HG03457 (cell line): ENCODE data around the gene ZNF236.
"Not testable (repeated sequence)": the region's sequence is repeated elsewhere in the genome, so short reads cannot be mapped to it uniquely, and the experiment has no call there.

Experiments
- ATAC-seq: cut with Tn5 transposase; IDR thresholded peaks from one replicate; pipeline ENCODE4 v1.9.1; 2021; ENCODE audit warnings: moderate number of reproducible peaks; ENCODE audit not compliant: unreplicated experiment

The ZNF236 gene

DNA sequence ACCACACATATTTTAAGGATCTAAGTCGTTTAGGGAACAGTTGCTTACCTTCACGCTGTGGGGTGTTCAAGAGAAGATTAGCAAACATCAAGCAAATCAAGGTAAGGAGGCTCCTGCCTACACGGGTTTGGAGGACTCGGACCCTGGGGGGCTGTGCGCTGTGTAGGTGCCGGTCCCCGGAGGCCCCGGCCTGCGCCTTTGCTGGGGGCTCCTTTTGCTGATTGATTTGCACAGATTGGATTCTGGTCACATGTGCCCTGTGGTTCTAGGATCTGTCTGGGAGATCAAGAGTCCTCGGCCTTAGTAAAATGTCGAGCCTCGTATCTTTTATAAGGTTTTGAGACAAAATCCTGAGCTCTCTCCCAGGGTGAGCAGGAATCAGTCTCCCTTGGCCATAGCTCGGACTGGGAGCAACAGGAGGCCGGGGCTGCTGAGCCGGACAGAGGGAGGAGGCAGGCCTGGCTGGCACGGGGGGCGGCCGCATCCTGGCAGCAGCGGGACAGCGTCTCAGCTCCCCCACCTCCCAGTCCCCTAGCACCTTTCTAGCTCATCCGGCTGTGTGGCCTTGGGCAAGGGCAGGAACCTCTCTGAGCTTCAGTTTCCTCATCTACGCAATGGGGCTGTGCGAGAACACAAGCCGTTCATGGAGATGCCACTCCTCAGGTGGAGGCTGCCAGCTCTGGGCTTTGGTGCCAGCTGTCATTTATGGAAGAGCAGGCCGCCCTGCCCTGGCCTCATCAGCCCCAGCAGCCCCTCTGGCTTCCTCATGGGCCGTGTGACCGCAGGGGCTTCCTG is 163.0 kb downstream of the ZNF236 start:
- no peak for ATAC-seq

DNA sequence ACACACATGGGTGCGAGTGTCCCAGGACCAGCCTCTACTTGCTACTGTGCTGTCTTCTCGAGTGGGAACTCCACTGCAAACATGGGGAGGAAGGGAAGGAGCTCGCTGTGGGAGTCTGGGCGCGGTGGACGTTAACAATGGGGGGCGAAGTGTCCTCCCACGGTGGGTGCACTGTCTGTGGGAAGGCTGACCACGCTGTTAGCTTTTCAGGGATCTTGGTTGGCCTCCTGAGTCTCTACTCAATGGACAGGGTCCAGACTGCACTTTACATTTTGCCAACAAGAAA is 163.5 kb downstream of the ZNF236 start:
- ATAC-seq: no peak

DNA sequence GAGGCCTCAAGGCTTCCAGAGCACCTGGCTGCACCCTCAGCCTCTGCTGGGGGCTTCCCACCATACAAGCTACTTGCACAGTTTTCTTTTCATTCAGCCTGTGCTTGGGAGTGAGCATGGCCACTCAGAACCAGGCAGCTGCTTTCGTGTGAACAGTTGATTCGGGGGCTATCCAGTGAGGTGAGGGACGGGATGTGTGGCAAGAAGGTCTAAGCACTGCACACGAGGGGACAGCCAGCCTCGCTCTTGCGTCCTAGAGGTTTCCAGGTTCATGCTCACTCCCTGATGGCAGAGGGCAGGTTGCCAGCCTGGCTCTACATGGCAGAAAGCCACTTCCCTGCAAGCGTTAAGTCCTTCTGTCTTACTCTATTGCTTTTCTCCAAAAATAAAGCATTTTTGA is 164.0 kb downstream of the ZNF236 start:
- no peak for ATAC-seq

DNA sequence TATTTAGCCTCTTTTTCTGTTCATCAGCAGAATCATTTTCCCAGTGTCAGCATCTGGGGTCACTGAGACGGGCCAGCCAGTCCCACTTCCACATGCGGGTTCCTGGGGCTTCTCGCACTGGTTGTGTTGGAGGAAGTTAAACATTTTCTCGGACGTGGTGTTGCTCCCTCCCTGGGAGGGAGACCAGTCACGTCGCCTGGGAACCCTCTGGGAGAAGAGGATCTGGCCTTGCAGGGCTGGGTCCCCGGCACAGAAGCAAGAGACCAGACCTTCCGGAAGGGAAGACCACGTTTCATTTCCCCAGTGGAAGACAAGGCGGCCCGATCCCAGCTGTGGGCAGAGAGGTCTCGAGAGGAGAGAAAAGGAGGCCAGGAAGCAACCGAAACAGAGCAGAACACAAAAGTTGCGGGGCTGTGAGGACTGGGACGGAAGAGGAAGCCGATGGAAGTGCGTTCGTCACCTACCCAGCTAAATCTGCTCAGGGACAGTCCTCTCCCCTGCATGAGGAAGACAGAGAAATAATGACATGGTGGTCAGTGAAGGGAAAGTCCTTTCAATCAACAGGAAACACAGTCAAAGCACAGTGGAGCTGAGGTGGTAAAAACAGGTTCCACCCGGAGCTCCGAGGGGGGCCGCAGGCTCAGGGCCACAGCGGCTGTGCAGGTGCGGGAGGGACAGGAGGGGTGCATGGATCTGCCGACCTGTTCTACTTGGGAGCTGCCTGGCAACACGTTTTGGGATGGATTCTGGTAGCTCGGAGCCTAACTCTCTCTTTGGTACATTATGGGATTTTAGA is 165.9 kb downstream of the ZNF236 start:
- ATAC-seq: no peak

DNA sequence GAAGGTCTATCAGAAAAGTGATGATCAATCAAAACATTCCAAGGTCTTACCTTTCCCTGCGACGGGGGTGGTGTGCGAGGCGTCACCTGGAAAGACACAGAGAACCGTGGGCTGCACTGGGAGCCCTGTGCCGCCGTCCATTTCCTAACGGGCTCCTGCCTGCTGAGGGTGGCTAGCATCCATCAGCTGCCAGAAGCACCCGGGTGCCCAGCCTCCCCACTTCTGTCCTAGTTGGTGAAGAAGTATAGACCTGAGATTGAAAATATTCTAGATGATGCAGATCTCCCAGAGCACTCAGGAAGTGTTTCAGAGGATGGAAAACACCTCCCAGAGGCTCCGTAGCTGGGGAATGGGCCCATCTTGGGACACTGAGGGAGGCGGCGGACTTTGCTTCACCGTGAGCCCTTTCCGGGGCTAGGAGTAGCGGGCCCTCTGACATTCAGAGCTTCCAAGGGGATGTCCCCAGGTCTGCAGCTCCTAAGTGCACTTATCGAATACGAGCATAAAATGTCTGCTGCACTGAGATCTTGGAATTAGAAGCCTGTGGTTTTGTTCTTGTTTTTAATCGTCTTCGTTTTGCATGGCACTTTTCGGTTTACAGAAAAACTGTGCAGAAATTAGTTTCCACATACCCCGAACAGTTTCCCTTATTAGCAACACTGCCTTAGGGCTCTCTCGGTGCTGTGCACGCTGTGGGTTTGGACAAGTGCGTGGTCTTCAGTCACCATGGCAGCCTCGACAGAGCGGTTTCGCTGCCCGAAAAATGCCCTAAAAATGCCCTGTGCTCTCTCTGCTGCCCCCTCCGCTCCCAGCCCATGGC is 166.7 kb downstream of the ZNF236 start:
- no peak for ATAC-seq

DNA sequence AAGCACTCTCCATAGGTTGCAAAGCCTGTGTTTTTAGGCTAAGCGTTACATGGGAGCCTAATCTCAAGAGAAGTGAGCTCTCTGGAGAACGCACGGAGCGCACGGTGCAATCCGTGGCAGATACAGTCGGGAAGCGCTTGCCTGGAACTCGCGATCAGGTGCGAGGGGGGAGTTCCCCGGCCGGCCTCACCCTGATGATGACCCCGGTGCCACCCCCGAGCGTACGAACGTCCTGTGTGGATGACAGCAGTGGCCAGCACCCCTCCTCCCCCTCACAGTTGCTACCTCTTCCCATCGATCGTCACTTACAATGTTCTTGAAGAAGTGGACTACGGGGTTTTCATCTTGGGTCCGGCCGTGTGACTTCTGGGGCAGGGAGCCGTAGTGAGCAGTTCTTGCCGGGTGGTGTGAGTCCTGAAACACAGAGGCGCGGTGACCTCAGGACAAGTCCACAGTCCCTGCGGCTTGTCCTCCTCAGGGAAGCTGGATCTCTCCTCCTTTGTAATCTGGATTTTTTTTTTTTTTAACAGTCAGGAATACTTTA is 167.4 kb downstream of the ZNF236 start:
- no peak for ATAC-seq

DNA sequence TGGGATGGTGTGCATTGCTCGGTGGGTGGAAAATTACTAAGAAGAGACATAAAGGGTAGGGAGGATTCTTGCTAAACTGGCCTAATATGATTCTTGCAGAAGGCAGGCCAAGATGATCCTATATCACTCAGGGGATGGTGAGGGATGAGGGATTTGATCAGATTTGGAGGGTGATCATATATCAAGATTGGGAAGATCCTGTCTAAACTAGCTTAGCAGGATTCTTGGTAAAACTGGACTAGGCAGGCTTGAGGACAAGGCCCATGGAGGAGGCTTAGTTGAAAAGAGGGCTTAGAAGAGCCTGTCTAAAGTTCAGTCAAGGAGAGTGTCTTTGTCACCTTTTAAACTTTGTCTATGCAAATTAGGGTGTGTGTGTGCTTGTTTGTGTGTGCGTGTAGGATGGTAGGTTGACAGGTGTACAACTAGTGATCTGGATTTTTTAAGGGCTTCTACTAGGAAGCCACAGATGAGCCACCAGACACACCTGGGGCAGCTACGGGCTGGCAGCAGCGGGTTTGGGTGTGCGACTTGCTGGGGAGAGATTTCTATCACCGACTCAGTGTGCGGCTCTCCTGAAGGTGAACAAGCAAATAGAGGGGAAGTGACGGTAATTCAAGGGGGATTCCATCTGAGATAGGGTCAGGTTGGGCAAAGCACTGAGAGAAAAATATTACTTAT is 168.1 kb downstream of the ZNF236 start:
- not testable (repeated sequence) for ATAC-seq

DNA sequence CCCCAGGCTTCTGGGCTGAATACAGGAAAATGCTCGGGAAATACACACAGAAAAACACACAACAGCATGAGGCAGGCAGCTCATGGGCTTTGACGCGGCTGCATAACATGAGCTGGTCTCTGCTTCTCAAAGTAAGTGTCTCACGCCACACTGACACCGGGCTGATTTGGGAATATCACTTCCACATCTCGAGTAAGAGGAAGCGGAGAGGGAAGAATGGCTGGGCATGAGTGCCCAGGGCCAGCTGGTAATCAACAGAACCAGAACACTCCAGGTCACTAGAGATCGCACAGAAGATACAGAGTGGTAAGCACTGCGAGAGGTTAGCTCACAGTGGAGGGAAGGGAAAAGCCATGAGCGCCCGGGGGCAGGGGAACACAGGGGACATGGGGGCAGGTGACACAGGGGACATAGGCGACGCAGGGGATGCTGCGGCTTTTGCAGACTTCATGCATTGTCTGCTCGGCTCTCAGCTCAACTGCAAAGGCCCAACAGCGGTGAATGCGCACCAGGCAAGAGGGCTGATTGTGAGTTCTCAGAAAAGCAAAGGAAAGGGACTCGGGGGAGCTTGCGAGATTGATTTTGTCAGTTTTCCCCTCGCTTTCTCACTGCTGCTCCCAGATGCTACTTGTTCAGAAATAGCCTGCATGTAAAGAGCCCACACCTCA is 168.8 kb downstream of the ZNF236 start:
- ATAC-seq: no peak

DNA sequence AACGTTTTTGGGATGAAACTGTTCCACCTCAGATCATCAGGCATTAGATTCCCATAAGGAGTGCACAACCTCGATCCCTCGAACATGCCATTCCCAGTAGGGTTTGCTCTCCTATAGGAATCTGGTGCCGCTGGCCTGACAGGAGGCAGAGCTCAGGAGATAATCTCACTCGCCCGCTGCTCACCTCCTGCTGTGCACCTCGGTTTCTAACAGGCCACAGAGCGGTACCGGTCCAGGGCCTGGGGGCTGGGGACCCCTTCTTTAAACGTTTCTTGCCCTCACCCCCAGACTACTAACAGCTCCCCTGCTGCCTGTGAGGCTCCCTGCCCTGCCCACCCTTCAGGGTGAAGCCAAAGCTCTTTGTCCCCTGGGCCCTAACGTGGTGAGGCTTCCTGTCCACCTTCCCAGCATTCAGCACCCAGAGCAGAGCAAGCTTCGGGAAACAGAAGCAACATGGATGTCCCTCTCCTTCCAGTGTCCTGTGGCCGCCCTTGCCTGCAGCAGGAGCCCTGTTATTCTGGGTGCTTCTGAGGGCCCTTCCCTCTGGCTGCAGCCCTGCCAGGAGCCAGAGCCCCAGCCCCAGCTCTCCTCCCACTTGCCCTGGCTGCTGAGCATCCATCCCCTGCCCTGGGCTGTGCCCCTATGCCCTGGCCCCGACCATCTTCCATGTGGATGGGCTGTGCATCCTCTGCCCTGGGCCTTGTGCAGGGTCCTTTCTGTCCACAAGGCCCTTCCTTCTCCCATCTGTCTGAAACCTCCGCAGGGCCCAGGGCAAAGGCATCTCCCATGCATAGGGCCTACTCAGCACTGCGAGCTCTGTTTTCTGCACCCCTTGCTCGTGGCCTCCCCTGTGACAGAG is 170.1 kb downstream of the ZNF236 start:
- ATAC-seq: no peak

DNA sequence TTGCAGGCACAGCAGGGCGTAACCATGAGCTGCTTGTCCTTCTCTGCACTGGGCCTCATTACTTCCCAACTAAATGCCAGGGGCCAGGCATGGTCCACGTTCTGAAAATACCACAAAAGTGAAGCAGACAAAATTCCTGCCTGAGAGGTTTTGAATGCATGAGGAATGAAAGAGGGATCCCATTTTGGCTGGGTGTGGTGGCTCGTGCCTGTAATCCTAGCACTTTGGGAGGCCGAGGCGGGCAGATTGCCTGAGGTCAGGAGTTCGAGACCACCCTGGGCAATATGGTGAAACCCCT is 170.7 kb downstream of the ZNF236 start:
- no peak for ATAC-seq

DNA sequence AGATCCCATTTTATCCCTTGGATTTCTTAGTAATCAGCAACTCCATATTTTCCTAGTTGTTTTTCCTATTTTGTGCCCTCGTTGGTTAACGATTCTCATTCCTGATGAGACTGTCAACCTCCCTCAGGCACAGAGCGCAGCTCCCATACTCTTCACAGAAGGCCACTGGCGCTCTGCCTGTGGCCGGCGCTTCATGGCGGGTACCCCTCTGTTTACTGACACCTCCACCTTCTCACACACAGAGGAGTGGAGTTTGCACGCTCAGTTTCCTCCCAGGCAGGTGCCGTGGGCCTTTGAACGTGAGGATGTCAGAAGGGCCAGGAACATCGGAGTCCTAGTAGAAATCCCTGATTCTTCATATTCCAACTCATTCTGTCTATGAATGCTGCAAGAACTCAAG is 171.2 kb downstream of the ZNF236 start:
- ATAC-seq: no peak

DNA sequence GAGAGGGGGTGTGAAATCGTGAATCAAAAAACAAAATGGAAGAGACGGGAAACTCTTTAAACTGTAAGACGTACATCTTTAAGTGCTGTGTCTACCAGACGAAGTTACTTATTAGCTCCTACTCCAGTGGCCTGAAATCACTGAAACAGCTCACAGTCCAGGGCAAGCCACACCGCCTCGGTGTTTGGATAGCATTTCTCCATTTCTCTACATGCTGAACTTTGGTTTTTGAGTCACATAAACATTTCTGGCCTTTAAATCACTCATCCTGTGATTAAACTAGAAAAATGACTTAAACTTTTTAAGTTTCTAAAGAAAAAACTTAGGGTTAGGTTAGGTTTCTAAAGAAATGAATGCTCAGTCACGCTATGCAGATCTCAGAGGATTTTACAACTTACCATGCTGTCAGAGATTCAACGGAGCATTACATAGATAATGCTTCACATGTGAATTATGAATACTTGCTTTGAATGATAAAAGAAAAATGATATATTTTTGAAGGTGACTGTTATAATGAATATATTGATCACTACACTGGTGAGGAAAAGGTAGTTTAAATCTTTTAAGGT is 171.8 kb downstream of the ZNF236 start:
- no peak for ATAC-seq

DNA sequence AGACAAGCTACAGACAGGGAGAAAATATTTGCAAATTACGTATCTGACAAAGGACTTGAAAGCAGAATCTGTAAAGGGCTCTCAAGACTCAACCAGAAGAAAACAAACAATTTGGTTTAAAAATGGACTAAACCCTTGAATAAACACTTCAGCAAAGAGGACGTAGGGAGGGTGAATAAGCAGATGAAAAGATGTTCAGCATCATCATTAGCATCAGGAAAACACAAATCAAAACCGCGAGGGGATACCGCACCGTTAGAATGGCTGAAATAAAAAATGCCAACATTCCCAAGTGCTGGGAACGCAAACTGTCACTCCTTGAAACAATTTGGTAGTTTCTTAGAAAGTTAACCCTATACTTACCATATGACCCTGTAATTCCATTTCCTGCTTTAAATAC is 173.5 kb downstream of the ZNF236 start:
- no peak for ATAC-seq

DNA sequence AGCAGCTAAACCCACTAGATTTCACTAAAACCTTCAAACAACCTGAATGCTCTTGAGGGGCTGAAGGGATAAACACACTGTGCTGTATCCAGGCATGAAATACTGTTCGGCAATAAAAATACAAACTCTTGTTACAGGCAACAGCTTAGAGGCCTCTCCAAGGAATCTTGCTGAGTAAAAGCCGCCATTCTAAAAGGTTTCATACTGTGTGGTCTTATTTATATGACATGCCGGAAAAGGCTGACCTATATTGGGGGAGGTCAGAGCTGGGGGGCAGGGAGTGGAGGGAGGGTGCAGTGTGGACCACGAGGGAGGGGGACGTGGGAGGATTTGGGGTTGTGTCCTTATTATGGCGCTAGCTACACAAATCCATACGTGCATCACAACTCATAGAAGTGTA is 174.1 kb downstream of the ZNF236 start:
- no peak for ATAC-seq

DNA sequence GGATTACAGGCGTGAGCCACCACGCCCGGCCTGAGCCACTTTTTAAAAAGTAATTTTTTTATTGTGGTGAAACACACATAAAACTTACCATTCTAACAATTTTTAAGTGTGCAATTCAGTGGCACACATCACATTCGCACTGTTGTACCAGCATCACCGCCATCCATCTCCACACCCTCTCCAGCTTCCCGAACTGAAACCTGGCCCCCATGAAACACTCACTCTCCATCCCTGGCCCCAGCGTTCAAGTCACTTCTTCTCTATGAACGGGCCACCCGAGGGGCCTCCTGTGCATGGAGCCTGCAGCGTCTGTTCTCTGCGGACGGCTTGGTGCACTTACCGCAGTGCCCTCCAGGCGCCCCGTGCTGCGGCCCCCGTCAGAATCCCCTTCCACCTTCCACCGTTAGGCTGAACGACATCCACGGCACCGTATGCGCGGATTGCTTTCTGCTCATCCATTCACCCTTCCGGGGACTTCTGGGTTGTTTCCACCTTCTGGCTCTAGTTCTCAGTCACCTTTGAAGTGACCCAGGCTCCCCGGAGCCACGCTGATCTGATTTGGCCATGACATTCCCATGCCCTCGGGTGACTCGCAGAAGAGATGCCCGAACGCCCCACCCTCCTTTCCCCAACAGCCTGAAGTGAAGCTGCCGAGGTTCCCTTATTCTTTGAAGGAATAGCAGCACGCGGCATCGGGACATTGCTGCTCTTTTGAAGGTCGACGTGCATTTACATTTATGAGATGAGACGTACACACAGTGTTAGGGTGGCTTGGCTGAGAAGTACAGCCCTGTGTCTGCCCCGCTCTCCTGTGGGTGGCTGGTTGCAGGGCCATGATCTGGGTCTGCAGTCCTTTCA is 175.8 kb downstream of the ZNF236 start:
- no peak for ATAC-seq

DNA sequence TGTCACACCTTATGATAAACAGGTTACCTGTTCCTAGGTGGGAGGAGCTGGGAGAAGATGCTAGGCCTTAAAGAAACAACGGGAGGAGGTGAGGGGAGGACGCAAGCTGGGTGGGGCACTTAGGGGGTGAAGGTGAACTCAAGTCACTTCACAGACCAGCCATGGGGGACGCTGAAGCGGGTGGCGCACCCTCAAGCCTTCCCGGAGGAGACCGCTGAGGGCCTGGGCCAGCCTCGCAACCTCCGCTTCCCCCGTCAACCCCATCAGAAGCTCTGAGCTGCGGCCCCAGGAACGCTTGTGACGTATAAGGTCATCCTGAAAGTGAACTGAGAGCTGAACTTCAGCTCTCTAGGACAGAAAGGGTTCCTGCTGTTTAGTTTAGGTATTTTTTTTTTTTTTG is 176.7 kb downstream of the ZNF236 start:
- ATAC-seq: no peak

DNA sequence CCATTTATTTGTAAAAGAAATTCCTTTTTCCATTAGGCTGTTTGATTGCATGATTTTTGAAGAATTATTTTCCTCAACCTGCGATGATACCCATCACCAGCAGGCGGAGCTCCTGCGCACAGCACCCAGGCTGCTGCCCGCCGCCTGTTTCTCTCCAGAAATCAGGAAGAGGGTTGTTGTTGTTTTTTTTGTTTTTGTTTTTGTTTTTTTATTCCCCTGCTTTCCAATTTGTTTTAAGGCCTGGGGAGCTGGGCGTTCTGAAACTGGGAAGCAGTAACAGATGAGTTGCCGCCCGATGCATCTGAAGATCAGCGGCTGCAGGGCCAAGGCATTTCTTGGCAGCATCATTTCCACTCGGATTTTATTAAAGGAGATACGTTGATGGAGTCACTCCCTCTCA is 178.2 kb downstream of the ZNF236 start:
- no peak for ATAC-seq

DNA sequence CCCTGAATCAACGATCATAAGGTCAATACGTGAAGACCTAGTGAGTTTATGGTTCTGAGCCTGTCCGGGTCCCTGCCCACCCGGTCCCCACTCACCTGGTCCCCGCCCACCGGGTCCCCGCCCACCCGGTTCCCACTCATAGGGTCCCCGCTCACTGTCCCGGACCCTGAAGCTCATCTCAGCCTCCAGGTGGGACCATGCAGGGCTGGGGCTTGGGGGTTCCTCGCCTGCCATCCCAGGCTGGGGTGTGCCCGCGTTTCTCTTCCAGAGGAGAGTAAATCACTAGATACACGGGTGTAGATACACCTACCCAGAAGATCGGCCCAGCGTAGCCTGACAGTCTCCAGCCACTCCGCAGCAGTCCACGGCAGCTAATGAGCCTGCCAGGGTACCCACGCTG is 178.7 kb downstream of the ZNF236 start:
- ATAC-seq: no peak
